Measurements from ENCODE around the gene PPM1F. TPM values are rescaled to one million over a fixed set of nuclear protein-coding genes. Genes with fewer than 3 reads are reported as not detected.

PPM1F gene
- total RNA-seq, 1 donor, result 30.6 TPM

DNA sequence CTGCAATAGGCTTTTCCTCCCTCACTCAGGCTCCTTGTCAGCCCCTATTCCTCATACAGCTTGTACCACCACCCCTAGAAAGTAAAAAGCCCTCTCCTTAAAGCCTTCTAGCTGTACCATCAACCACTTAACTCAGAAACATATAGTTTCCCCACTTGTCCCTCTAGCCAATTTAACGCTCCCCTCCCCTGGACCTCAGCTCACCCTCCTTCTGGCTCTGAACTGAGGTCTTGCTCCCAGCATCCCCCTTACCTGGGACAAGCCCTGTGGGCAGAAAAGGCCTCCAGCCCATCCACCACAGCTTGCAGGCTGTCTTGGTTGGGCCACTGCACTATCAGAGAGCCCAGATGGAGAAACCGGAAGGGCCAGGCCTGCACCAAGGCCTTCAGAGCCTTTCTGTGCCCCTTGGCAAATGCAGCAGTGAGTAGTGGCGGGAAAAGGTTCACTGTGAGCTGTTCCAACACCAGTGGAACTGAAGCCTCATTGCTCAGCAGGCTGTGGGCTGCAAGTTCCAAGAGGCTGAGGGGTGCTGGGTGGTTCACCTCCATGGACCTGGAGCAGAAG is 42.3 kb upstream of the PPM1F start:
- TF ChIP-seq CTCF (IDR thresholded peaks at IDR 0.05; ENCODE audit: insufficient read depth, low read length), result no peak
- DNase-seq (ENCODE audit: low read depth), result no peak
- H3K4me3 ChIP-seq (ENCODE audit: low read depth, low read length), result no peak overlapping the region

GRCh38 chr22:21992593-21993237 is 40.1 kb upstream of the PPM1F start:
- no peak for DNase-seq (ENCODE audit: low read depth)
- no peak for TF ChIP-seq CTCF (IDR thresholded peaks at IDR 0.05; ENCODE audit: insufficient read depth, low read length)
- H3K4me3 ChIP-seq (ENCODE audit: low read depth, low read length), result no peak overlapping the region

- H3K4me3 ChIP-seq (ENCODE audit: low read depth, low read length), result no peak overlapping the region
- no peak for TF ChIP-seq CTCF (IDR thresholded peaks at IDR 0.05; ENCODE audit: insufficient read depth, low read length)
- no peak for DNase-seq (ENCODE audit: low read depth)
Measured at GRCh38 chr22:21991774-21992173, 39.1 kb upstream of the PPM1F start.

GRCh38 chr22:21991304-21991596 is 38.6 kb upstream of the PPM1F start:
- DNase-seq (ENCODE audit: low read depth), result no peak
- TF ChIP-seq CTCF (IDR thresholded peaks at IDR 0.05; ENCODE audit: insufficient read depth, low read length), result no peak
- H3K4me3 ChIP-seq (ENCODE audit: low read depth, low read length), result no peak overlapping the region

DNA sequence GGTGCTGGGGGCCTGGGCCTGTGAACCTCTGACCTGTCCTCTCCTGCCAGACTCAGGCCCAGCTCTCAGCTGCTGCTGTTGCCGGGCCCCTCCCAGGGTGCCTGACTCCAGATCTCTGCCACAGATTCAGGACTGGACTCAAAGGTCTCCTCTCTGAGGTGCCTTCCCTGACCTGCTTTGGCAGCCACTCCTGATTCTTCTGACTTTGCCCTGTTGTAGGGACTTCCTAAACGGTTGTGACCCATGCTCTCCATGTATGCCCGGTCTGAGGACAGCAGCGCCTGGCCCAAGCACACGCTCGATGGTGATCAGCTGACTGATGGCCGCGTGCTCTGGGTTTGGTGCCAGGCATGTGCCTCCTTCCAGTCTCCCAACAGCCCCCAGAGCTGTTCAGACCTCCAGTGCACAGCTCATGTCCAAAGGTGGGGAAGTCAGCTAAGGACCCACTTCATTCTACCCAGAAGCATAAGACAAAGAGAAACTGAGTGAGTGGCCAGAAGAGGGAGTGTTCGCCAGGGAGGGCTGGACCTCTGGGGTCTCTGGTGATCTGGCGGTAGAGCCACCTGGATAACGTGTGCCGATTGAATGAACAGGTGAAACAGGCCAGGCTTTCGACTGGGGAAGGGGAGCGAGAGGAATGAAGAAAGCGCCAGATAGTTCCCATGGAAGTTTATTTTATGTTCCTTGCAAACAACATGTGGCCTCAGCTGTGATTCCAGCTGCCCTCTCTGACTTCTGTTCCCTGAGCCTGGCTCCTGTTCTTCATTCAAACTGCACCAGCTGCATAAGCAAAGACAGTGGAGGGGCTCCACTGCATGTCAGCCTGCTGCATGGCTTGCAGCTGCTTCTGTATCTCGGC is 38.0 kb upstream of the PPM1F start:
- no peak overlapping the region for H3K4me3 ChIP-seq (ENCODE audit: low read depth, low read length)
- no peak for TF ChIP-seq CTCF (IDR thresholded peaks at IDR 0.05; ENCODE audit: insufficient read depth, low read length)
- no peak for DNase-seq (ENCODE audit: low read depth)

DNA sequence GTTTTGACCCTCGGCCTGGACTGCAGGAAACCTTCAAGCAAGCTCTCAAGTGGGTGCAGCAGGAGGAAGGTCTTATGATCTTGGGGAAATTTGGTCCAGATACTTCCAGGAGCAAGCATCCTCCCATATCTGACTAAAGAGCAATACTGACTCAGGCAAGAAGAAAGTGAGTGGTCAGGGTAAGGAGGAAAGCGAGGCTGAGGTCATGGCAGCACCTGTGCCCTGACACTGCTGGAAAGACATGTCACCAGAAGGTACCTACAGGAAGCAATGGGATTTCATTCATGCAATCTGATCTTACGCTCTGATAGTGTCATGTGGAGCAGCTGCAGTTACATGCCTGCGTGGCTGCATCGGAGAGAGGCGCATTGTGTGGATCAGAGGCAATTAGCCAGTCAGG is 36.4 kb upstream of the PPM1F start:
- H3K4me3 ChIP-seq (ENCODE audit: low read depth, low read length), result no peak overlapping the region
- no peak for DNase-seq (ENCODE audit: low read depth)
- TF ChIP-seq CTCF (IDR thresholded peaks at IDR 0.05; ENCODE audit: insufficient read depth, low read length), result no peak

Data from fibroblast of the aortic adventitia (primary cell).